Activated B cell treated with CpG ODN at 0.5 μM for 24 hours (primary cell): ENCODE data around the gene TECTA. TPM values are rescaled to one million over a fixed set of nuclear protein-coding genes. Genes with fewer than 3 reads are reported as not detected.

Source experiments
- ATAC-seq: fragments of 200-7000 bp; cut with Tn5 transposase; one replicate; pipeline ENCODE4 v1.10.0; 2021; ENCODE audit warnings: low read depth, mild to moderate bottlenecking, moderate library complexity
- CTCF ChIA-PET: fragments of 350-600 bp; sonication (Branson Sonifier 250); formaldehyde crosslinking; loops from one replicate; lab custom pipeline; 2021; ENCODE audit warnings: antibody characterized with exemption; lab: Charles Lee
- POLR2A ChIA-PET: fragments of 350-600 bp; sonication (Branson Sonifier 250); formaldehyde crosslinking; loops from one replicate; lab custom pipeline; 2021; ENCODE audit warnings: antibody characterized with exemption; lab: Charles Lee
- DNase-seq: peaks from one replicate; pipeline ENCODE4 v3.0.0; 2022
- H3K27ac Mint-ChIP-seq: one replicate; pipeline ENCODE4 v1.8.0; 2020; ENCODE audit warnings: mixed read lengths
- H3K27me3 Mint-ChIP-seq: one replicate; pipeline ENCODE4 v1.8.0; 2021; ENCODE audit warnings: mixed read lengths
- H3K36me3 Mint-ChIP-seq: one replicate; pipeline ENCODE4 v1.8.0; 2021; ENCODE audit warnings: low read depth, mixed read lengths
- H3K4me1 Mint-ChIP-seq: one replicate; pipeline ENCODE4 v1.8.0; 2021; ENCODE audit warnings: mixed read lengths
- H3K4me3 Mint-ChIP-seq: one replicate; pipeline ENCODE4 v1.8.0; 2020; ENCODE audit warnings: mild to moderate bottlenecking, mixed read lengths
- H3K9me3 Mint-ChIP-seq: one replicate; pipeline ENCODE4 v1.8.0; 2020; ENCODE audit warnings: mixed read lengths
- intact Hi-C: fragments of 100-400 bp; cut with micrococcal nuclease; formaldehyde crosslinking; loops from one replicate; pipeline ENCODE4 v1.15.1; 2024
- total RNA-seq: library from RNA; stranded (reverse); gene quantifications from 2 replicates; pipeline ENCODE4 v1.2.3, GENCODE V29; 2022
- TF ChIP-seq, protein P1 (sequence below): fragments of 200-600 bp; IDR thresholded peaks from one replicate; pipeline ENCODE4 v1.8.0; 2022; ENCODE audit warnings: antibody characterized with exemption, mild to moderate bottlenecking

The TECTA gene
- total RNA-seq, 1 donor from 2014 or later = 0.24 TPM

DNA sequence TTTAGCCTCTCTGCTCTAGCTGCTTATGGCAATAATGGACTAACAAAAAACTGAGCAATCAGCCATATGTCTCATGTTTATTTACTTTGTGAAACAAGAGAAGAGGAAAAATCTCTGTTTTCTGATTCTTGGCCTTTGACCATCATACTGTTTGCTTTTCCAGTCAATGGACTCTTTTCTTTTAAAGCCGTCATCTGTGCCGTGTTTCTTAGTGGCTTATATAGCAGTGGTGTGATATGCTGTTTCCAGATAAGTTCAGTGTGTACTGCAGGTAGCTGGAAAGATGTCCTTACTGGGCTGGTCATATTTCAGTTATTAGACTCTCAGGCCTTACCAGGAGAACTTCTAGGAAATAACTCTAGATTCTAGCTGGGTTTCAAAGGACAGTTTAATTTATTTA lies 33.6 kb upstream of the TECTA start:
- DNase-seq (no peak), ATAC-seq (no peak)
- Mint-ChIP-seq H3K4me3 (no peak overlapping the region), H3K9me3 (peaks cover 3% of the 10 kb centered on the region), H3K27me3 (no peaks in the 10 kb centered on the region), H3K27ac (no peak overlapping the region), H3K4me1 (peaks cover 11% of the 10 kb centered on the region), H3K36me3 (peaks cover 58% of the 10 kb centered on the region)
- intact Hi-C loops = no loop called here
- TF ChIP-seq, protein P1, sequence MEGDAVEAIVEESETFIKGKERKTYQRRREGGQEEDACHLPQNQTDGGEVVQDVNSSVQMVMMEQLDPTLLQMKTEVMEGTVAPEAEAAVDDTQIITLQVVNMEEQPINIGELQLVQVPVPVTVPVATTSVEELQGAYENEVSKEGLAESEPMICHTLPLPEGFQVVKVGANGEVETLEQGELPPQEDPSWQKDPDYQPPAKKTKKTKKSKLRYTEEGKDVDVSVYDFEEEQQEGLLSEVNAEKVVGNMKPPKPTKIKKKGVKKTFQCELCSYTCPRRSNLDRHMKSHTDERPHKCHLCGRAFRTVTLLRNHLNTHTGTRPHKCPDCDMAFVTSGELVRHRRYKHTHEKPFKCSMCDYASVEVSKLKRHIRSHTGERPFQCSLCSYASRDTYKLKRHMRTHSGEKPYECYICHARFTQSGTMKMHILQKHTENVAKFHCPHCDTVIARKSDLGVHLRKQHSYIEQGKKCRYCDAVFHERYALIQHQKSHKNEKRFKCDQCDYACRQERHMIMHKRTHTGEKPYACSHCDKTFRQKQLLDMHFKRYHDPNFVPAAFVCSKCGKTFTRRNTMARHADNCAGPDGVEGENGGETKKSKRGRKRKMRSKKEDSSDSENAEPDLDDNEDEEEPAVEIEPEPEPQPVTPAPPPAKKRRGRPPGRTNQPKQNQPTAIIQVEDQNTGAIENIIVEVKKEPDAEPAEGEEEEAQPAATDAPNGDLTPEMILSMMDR = no peak
- ChIA-PET POLR2A (no interaction called here), CTCF (no interaction called here)

DNA sequence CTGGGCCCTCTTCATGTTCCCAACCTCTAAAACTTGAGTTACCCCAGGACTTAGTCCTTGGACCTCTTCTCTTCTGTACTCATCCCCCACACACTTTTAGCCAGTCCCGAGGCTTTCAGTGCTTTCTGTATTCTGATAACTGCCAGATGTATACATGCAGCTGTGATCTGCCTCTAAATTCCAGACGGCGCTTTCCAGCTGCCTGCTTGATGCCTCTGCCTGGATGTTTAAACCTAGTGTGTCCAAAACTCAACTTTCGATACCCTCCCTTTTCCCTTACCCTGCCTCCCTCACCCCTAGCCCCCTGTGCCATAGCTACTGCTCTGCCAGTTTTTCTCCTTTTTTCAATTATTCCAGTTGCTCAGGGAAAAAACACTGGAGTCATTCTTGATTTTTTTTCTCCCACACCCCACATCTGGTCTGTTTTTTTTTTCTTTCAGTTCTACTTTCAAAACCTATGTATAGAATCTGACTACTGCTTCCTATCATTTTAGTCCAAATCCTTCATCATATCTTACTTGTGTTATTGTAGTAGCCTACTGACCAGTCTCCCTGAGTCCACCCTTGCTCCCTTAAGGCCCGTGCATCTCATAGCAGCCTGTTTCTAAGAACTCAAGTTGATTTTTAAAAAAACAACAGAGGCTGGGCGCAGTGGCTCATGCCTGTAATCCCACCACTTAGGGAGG lies 32.9 kb upstream of the TECTA start:
- ATAC-seq = no peak
- Mint-ChIP-seq H3K4me1 (peaks cover 11% of the 10 kb centered on the region), H3K27me3 (no peaks in the 10 kb centered on the region), H3K9me3 (peaks cover 3% of the 10 kb centered on the region), H3K4me3 (no peak overlapping the region), H3K27ac (no peak overlapping the region), H3K36me3 (peaks cover 56% of the 10 kb centered on the region)
- no peak for DNase-seq
- TF ChIP-seq, protein P1 = no peak
- ChIA-PET CTCF (no interaction called here), POLR2A (no interaction called here)
- intact Hi-C loops = no loop called here

DNA sequence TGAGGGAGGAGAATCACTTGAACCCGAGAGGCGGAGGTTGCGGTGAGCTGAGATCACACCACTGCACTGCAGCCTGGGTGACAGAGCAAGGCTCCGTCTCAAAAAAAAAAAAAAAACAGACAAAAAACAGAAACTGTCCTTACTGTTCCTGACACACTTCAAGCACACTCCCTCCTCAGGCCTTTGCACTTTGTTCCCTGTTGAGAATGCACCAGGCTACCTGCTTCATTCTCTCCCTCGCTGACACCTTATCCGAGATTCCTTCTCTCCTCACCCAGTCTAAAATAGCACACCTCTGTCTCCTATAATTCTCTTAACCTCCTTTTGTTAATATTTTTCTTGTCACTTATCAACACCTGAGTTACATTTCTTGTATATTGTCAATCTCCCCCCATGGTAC lies 32.3 kb upstream of the TECTA start:
- Mint-ChIP-seq H3K4me1 (peaks cover 11% of the 10 kb centered on the region), H3K4me3 (no peak overlapping the region), H3K27me3 (no peaks in the 10 kb centered on the region), H3K9me3 (peaks cover 3% of the 10 kb centered on the region), H3K27ac (no peak overlapping the region), H3K36me3 (peaks cover 53% of the 10 kb centered on the region)
- ATAC-seq (no peak), DNase-seq (no peak)
- CTCF ChIA-PET = no interaction called here
- POLR2A ChIA-PET = no interaction called here
- intact Hi-C loops = no loop called here
- TF ChIP-seq, protein P1 = no peak

DNA sequence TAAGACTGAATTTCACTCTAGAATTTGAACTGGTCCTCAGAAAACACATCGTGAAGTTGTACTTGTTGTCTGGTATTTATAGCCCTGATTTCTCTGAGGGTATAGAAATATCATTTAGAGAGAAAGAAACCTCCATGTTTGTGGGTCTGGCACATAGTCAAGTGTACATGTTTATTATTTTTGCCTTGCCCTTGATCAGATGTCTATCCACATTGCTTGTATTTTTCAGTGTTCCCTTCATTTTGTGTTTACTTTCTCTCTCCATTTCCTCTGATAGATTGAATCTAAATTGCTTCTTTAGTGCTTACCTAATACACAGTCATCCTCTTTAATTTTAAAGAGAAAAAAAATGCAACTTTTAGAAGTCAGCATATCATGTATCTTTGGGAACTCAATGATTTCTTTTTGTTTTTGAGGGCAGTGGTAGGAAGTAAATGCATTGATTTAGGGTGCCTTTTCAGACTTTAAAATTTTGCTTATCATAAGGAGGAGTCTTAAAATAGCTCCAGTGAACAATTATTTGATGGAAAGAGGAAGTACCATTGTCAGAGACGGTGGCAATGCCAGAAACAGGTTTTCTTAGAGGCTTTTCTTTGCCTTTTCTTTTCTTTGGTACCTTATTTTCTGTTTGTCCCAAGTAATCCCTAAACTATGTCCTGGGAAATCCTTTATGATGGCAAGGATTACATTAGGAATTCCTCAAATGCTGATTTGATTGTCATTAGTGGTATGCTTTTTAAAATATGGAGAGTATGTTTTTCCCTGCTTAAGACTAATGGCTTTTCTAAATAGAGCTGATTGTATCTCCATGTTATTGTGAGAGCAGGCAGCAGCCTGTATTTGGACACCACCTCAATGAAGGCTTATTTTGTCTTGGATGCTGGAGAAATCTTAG lies 29.8 kb upstream of the TECTA start:
- TF ChIP-seq, protein P1 = no peak
- POLR2A ChIA-PET = no interaction called here
- intact Hi-C loops = no loop called here

DNA sequence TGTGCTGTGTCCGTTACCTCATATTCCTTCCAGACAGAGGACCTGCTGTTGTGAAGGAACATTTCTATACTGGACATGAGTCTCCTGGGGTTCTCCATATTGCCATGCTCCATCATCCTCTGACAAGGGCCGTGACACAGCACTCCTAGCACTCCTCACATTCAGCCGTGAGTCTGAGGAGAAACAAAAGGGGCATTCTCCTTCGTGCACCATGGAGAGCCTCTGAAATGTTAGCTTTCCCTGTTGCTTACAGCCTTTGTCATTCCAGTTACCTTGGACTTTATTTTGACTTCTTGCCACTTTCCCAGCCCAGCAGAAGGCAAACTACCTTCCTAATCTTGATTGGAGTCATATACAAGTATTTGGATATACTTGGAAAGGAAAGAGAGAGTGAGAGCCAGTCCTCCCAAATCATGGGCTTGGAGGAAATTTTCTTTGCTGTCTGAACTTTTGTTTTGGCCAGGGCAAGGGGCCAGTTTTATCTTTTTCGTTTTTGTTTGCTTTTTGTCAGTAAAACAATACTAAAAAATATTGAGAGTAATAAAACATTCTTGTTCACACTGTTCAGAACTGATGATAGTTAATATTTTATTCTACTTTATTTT lies 29.1 kb upstream of the TECTA start:
- H3K27ac Mint-ChIP-seq = no peak overlapping the region
- peaks cover 49% of the 10 kb centered on the region for H3K36me3 Mint-ChIP-seq

More for the DNA sequence above, 29.8 kb upstream of the TECTA start:
- CTCF ChIA-PET = no interaction called here
- Mint-ChIP-seq H3K9me3 (peaks cover 3% of the 10 kb centered on the region), H3K27ac (no peak overlapping the region), H3K27me3 (no peaks in the 10 kb centered on the region), H3K36me3 (peaks cover 53% of the 10 kb centered on the region), H3K4me1 (peaks cover 11% of the 10 kb centered on the region), H3K4me3 (no peak overlapping the region)
- no peak for DNase-seq
- ATAC-seq = no peak

More for the DNA sequence above, 29.1 kb upstream of the TECTA start:
- TF ChIP-seq, protein P1 = no peak
- Mint-ChIP-seq H3K9me3 (peaks cover 3% of the 10 kb centered on the region), H3K4me1 (peaks cover 11% of the 10 kb centered on the region), H3K27me3 (no peaks in the 10 kb centered on the region), H3K4me3 (no peak overlapping the region)
- ChIA-PET CTCF (no interaction called here), POLR2A (no interaction called here)
- intact Hi-C loops = no loop called here
- DNase-seq (no peak), ATAC-seq (no peak)
